SK-N-SH treated with all-trans-retinoic acid at 6 μM for 48 hours (cell line): ENCODE data around the gene CDC42SE1.

Source experiments
- ATAC-seq: fragments of 200-7000 bp; cut with Tn5 transposase; 3 replicates; pipeline ENCODE4 v1.9.1; 2020; ENCODE audit warnings: mild to moderate bottlenecking, moderate library complexity
- ARNTL ChIP-seq: fragments of 450-650 bp; formaldehyde crosslinking; IDR thresholded peaks from 2 replicates; pipeline ENCODE4 v1.5.0; 2020; ENCODE audit warnings: low read depth, mild to moderate bottlenecking, moderate library complexity, borderline replicate concordance
- BACH2 ChIP-seq: fragments of 250-450 bp; sonication (Bioruptor Pico); IDR thresholded peaks from 2 replicates; pipeline ENCODE4 v1.9.0; 2021; ENCODE audit warnings: mild to moderate bottlenecking, borderline replicate concordance
- CSDC2 ChIP-seq: fragments of 250-450 bp; sonication (Bioruptor Pico); IDR thresholded peaks from 2 replicates; pipeline ENCODE4 v1.5.0; 2020; ENCODE audit warnings: mild to moderate bottlenecking, moderate library complexity
- ESRRG ChIP-seq: fragments of 250-450 bp; sonication (Bioruptor Pico); IDR thresholded peaks from 2 replicates; pipeline ENCODE4 v1.6.1; 2021; ENCODE audit warnings: mild to moderate bottlenecking
- GLIS3 ChIP-seq: fragments of 250-450 bp; sonication (Bioruptor Pico); IDR thresholded peaks from 2 replicates; pipeline ENCODE4 v1.5.0; 2020; ENCODE audit warnings: mild to moderate bottlenecking, moderate library complexity
- ISL1 ChIP-seq: fragments of 250-450 bp; sonication (Bioruptor Pico); IDR thresholded peaks from 2 replicates; pipeline ENCODE4 v2.1.2; 2022; ENCODE audit warnings: mild to moderate bottlenecking, moderate library complexity
- OSR1 ChIP-seq: fragments of 250-450 bp; sonication (Bioruptor Pico); IDR thresholded peaks from 2 replicates; pipeline ENCODE4 v1.8.0; 2022; ENCODE audit warnings: moderate library complexity, mild to moderate bottlenecking, inconsistent platforms
- PATZ1 ChIP-seq: fragments of 250-450 bp; sonication (Bioruptor Pico); IDR thresholded peaks from 2 replicates; pipeline ENCODE4 v1.8.0; 2020; ENCODE audit warnings: mild to moderate bottlenecking, moderate library complexity, borderline replicate concordance
- PPARA ChIP-seq: fragments of 250-450 bp; sonication (Bioruptor Pico); IDR thresholded peaks from 2 replicates; pipeline ENCODE4 v1.5.0; 2020; ENCODE audit warnings: mild to moderate bottlenecking, borderline replicate concordance
- RARB ChIP-seq: fragments of 250-450 bp; sonication (Bioruptor Pico); IDR thresholded peaks from 2 replicates; pipeline ENCODE4 v1.8.0; 2021; ENCODE audit warnings: mild to moderate bottlenecking, moderate library complexity
- TCF4 ChIP-seq: fragments of 250-450 bp; sonication (Bioruptor Pico); IDR thresholded peaks from 2 replicates; pipeline ENCODE4 v1.8.0; 2021; ENCODE audit warnings: mild to moderate bottlenecking, moderate library complexity, borderline replicate concordance
- TOX ChIP-seq: fragments of 250-450 bp; sonication (Bioruptor Pico); IDR thresholded peaks from 2 replicates; pipeline ENCODE4 v1.8.0; 2021; ENCODE audit warnings: mild to moderate bottlenecking, moderate library complexity, borderline replicate concordance
- ZC3H10 ChIP-seq: fragments of 250-450 bp; sonication (Bioruptor Pico); IDR thresholded peaks from 2 replicates; pipeline ENCODE4 v1.5.1; 2021; ENCODE audit warnings: mild to moderate bottlenecking, moderate library complexity
- ZFP3 ChIP-seq: fragments of 250-450 bp; sonication (Bioruptor Pico); IDR thresholded peaks from 2 replicates; pipeline ENCODE4 v1.5.0; 2020; ENCODE audit warnings: mild to moderate bottlenecking, moderate library complexity
- ZNF565 ChIP-seq: fragments of 450-650 bp; formaldehyde crosslinking; conservative IDR thresholded peaks from 2 replicates; pipeline ENCODE4 v1.5.0; 2020; ENCODE audit warnings: low read depth, mild to moderate bottlenecking, moderate library complexity
- ZNF70 ChIP-seq: fragments of 450-650 bp; formaldehyde crosslinking; IDR thresholded peaks from 2 replicates; pipeline ENCODE4 v1.5.0; 2020; ENCODE audit warnings: mild to moderate bottlenecking, moderate library complexity
- ZNF8 ChIP-seq: fragments of 450-650 bp; formaldehyde crosslinking; IDR thresholded peaks from 2 replicates; pipeline ENCODE4 v1.5.0; 2020; ENCODE audit warnings: mild to moderate bottlenecking, moderate library complexity
- TF ChIP-seq, protein P1 (sequence below): fragments of 250-450 bp; sonication (Bioruptor Pico); IDR thresholded peaks from 2 replicates; pipeline ENCODE4 v1.5.0; 2020; ENCODE audit warnings: mild to moderate bottlenecking, moderate library complexity
- TF ChIP-seq, protein P2 (sequence below): fragments of 250-450 bp; sonication (Bioruptor Pico); IDR thresholded peaks from 2 replicates; pipeline ENCODE4 v1.5.1; 2021; ENCODE audit warnings: mild to moderate bottlenecking, moderate library complexity
- TF ChIP-seq, protein P3 (sequence below): fragments of 250-450 bp; sonication (Bioruptor Pico); IDR thresholded peaks from 2 replicates; pipeline ENCODE4 v1.5.1; 2020; ENCODE audit warnings: low read depth, mild to moderate bottlenecking, moderate library complexity
- TF ChIP-seq, protein P4 (sequence below): fragments of 250-450 bp; sonication (Bioruptor Pico); IDR thresholded peaks from 2 replicates; pipeline ENCODE4 v1.8.0; 2021; ENCODE audit warnings: low read depth, mild to moderate bottlenecking, moderate library complexity, borderline replicate concordance

Gene CDC42SE1

DNA sequence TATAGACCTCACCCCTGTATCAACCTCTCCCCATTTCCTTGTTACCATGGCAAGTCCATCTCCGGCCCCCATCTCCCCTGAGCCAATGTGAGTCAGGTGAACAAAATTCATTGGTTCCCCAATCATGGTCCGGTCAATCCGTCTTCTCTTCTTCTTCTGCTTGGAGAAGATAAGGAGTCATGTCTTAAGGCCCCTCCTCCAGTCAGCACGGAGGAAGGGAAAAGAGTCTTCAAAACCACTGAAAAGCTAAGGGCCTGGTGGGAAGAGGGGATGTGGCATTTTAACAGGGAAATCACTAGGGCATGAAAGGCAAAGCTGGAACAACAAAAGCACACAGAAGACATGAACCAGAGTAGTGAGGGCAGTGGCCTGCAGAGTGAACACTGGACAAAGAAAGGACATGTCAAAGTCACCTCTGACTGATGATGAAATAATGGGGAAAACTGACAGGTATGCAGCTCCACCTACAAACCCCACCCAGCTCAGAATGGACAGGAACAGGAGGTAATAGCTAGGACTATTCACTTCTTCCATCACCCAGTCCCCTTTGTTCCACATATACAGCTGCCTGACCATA lies 4.4 kb downstream of the CDC42SE1 start:
- TF ChIP-seq, protein P1, sequence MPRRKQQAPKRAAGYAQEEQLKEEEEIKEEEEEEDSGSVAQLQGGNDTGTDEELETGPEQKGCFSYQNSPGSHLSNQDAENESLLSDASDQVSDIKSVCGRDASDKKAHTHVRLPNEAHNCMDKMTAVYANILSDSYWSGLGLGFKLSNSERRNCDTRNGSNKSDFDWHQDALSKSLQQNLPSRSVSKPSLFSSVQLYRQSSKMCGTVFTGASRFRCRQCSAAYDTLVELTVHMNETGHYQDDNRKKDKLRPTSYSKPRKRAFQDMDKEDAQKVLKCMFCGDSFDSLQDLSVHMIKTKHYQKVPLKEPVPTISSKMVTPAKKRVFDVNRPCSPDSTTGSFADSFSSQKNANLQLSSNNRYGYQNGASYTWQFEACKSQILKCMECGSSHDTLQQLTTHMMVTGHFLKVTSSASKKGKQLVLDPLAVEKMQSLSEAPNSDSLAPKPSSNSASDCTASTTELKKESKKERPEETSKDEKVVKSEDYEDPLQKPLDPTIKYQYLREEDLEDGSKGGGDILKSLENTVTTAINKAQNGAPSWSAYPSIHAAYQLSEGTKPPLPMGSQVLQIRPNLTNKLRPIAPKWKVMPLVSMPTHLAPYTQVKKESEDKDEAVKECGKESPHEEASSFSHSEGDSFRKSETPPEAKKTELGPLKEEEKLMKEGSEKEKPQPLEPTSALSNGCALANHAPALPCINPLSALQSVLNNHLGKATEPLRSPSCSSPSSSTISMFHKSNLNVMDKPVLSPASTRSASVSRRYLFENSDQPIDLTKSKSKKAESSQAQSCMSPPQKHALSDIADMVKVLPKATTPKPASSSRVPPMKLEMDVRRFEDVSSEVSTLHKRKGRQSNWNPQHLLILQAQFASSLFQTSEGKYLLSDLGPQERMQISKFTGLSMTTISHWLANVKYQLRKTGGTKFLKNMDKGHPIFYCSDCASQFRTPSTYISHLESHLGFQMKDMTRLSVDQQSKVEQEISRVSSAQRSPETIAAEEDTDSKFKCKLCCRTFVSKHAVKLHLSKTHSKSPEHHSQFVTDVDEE, result no peak
- TF ChIP-seq ZNF8 (CRISPR knock-in tag) (no peak), ZNF565 (CRISPR knock-in tag) (no peak), PATZ1 (CRISPR knock-in tag) (no peak), GLIS3 (CRISPR knock-in tag) (no peak), OSR1 (no peak), ZC3H10 (CRISPR knock-in tag) (no peak)
- TF ChIP-seq, protein P2, sequence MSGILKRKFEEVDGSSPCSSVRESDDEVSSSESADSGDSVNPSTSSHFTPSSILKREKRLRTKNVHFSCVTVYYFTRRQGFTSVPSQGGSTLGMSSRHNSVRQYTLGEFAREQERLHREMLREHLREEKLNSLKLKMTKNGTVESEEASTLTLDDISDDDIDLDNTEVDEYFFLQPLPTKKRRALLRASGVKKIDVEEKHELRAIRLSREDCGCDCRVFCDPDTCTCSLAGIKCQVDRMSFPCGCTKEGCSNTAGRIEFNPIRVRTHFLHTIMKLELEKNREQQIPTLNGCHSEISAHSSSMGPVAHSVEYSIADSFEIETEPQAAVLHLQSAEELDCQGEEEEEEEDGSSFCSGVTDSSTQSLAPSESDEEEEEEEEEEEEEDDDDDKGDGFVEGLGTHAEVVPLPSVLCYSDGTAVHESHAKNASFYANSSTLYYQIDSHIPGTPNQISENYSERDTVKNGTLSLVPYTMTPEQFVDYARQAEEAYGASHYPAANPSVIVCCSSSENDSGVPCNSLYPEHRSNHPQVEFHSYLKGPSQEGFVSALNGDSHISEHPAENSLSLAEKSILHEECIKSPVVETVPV (CRISPR knock-in tag), result no peak
- no peak for ATAC-seq

- ATAC-seq, result no peak
- TF ChIP-seq TOX (CRISPR knock-in tag) (no peak), OSR1 (no peak), BACH2 (CRISPR knock-in tag) (no peak), RARB (CRISPR knock-in tag) (no peak), ISL1 (no peak), ARNTL (no peak), ZFP3 (CRISPR knock-in tag) (no peak), TCF4 (CRISPR knock-in tag) (no peak), ZNF565 (CRISPR knock-in tag) (no peak), GLIS3 (CRISPR knock-in tag) (no peak), PPARA (CRISPR knock-in tag) (no peak), CSDC2 (CRISPR knock-in tag) (no peak), ESRRG (CRISPR knock-in tag) (no peak), ZC3H10 (CRISPR knock-in tag) (no peak), PATZ1 (CRISPR knock-in tag) (no peak), ZNF70 (CRISPR knock-in tag) (no peak)
- TF ChIP-seq, protein P1, result no peak
- TF ChIP-seq, protein P2 (CRISPR knock-in tag), result no peak
- TF ChIP-seq, protein P3, sequence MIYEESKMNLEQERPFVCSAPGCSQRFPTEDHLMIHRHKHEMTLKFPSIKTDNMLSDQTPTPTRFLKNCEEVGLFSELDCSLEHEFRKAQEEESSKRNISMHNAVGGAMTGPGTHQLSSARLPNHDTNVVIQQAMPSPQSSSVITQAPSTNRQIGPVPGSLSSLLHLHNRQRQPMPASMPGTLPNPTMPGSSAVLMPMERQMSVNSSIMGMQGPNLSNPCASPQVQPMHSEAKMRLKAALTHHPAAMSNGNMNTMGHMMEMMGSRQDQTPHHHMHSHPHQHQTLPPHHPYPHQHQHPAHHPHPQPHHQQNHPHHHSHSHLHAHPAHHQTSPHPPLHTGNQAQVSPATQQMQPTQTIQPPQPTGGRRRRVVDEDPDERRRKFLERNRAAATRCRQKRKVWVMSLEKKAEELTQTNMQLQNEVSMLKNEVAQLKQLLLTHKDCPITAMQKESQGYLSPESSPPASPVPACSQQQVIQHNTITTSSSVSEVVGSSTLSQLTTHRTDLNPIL (CRISPR knock-in tag), result no peak
- TF ChIP-seq, protein P4, sequence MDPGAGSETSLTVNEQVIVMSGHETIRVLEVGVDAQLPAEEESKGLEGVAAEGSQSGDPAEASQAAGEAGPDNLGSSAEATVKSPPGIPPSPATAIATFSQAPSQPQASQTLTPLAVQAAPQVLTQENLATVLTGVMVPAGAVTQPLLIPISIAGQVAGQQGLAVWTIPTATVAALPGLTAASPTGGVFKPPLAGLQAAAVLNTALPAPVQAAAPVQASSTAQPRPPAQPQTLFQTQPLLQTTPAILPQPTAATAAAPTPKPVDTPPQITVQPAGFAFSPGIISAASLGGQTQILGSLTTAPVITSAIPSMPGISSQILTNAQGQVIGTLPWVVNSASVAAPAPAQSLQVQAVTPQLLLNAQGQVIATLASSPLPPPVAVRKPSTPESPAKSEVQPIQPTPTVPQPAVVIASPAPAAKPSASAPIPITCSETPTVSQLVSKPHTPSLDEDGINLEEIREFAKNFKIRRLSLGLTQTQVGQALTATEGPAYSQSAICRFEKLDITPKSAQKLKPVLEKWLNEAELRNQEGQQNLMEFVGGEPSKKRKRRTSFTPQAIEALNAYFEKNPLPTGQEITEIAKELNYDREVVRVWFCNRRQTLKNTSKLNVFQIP (CRISPR knock-in tag), result no peak
- TF ChIP-seq, all 23 proteins: peak for 0
Measured at GRCh38 chr1:151051356-151052009, 7.9 kb downstream of the CDC42SE1 start.
